Peyer's patch (tissue), 4 donors: ENCODE measurements around the gene PRELID2. TPM values are rescaled to one million over a fixed set of nuclear protein-coding genes. Genes with fewer than 3 reads are reported as not detected.
A peak's percentile ranks its signal among the peaks of the same experiment; 100 is the strongest.
"Not testable (repeated sequence)": the region's sequence is repeated elsewhere in the genome, so short reads cannot be mapped to it uniquely, and the experiment has no call there.

Experiments used
- DNase-seq, 3 donors: peaks; one replicate each; pipeline ENCODE4 v3.0.0-alpha.2; 2017 to 2019
- H3K27ac ChIP-seq, 4 donors: fragments of 200-600 bp; sonication (generic); one replicate each; pipeline ENCODE4 v1.5.1; 2016 to 2019
- H3K27me3 ChIP-seq, 2 donors: fragments of 200-600 bp; sonication (generic); one replicate each; pipeline ENCODE4 v1.5.1; 2019
- H3K36me3 ChIP-seq, 3 donors: fragments of 200-600 bp; sonication (generic); one replicate each; pipeline ENCODE4 v1.5.1; 2016 to 2019
- H3K4me1 ChIP-seq, 4 donors: fragments of 200-600 bp; sonication (generic); one replicate each; pipeline ENCODE4 v1.5.1; 2016 to 2019
- H3K4me3 ChIP-seq, 4 donors: fragments of 200-600 bp; sonication (generic); 1 replicate in 3 of 4; 2 replicates in 1 of 4; pipeline ENCODE4 v1.5.1; 2016 to 2019; ENCODE audit warnings: mild to moderate bottlenecking in 1 of 4
- H3K9me3 ChIP-seq, 4 donors: fragments of 200-600 bp; sonication (generic); one replicate each; pipeline ENCODE4 v1.5.1; 2016 to 2019; ENCODE audit warnings: mild to moderate bottlenecking in 1 of 4
- CTCF ChIP-seq, 6 experiments: fragments of 450-650 bp in 4 of 6; fragments of 200-600 bp in 2 of 6; sonication (generic) in 1 of 6; IDR thresholded peaks; one replicate each; pipeline ENCODE4 v1.5.1; 2017 to 2019; ENCODE audit warnings: antibody characterized with exemption in 6 of 6, mild to moderate bottlenecking in 3 of 6, moderate library complexity in 1 of 6
- POLR2A ChIP-seq, 2 donors: fragments of 450-650 bp; IDR thresholded peaks; one replicate each; pipeline ENCODE4 v1.5.1; 2017; ENCODE audit warnings: antibody characterized with exemption in 2 of 2, mild to moderate bottlenecking in 2 of 2, moderate library complexity in 2 of 2
- total RNA-seq, 4 donors: library from RNA; depleted of rRNA; stranded (reverse); fragments of >200 nt; gene quantifications; one replicate each; pipeline ENCODE4 v1.1.0, GENCODE V29; 2016

The PRELID2 gene
- total RNA-seq, 4 donors from 2014 or later, result 81.7 to 194 (median 104) TPM

- Histone ChIP-seq H3K4me3 (no peak overlapping the region), H3K27me3 (no peaks in the 10 kb centered on the region), H3K9me3 (no peaks in the 10 kb centered on the region), H3K27ac (no peak overlapping the region), H3K36me3 (peaks cover 0 to 8% (median 0%) of the 10 kb centered on the region in 3 donors), H3K4me1 (no peaks in the 10 kb centered on the region)
- DNase-seq, result no peak
- TF ChIP-seq CTCF (IDR thresholded peaks at IDR 0.05) (no peak), POLR2A (IDR thresholded peaks at IDR 0.05) (no peak)
Observed at GRCh38 chr5:145738227-145738626, 96.9 kb downstream of the PRELID2 start.

GRCh38 chr5:145737578-145737977 is 97.6 kb downstream of the PRELID2 start:
- Histone ChIP-seq H3K9me3 (no peaks in the 10 kb centered on the region), H3K4me1 (no peaks in the 10 kb centered on the region), H3K27ac (no peak overlapping the region), H3K36me3 (peaks cover 0 to 8% (median 0%) of the 10 kb centered on the region in 3 donors), H3K4me3 (no peak overlapping the region), H3K27me3 (no peaks in the 10 kb centered on the region)
- DNase-seq, result peak in 2 of 3 donors; percentile 59 to 78
- TF ChIP-seq POLR2A (IDR thresholded peaks at IDR 0.05) (no peak), CTCF (IDR thresholded peaks at IDR 0.05) (no peak)

- Histone ChIP-seq H3K9me3 (peaks cover 0 to 26% (median 3%) of the 10 kb centered on the region in 4 donors), H3K27ac (peak overlapping the region in 1 of 4 donors; percentile 21), H3K36me3 (peaks cover 0 to 42% (median 0%) of the 10 kb centered on the region in 3 donors)
- H3K4me3 ChIP-seq, H3K4me1 ChIP-seq, H3K27me3 ChIP-seq: not testable (repeated sequence)
- peak in 1 of 3 donors; percentile 57 for DNase-seq
Observed at GRCh38 chr5:145729956-145730355, 105.2 kb downstream of the PRELID2 start.

GRCh38 chr5:145723516-145723915 is 111.6 kb downstream of the PRELID2 start:
- no peaks in the 10 kb centered on the region for H3K27me3 ChIP-seq
- no peak for DNase-seq
- H3K36me3 ChIP-seq, result peaks cover 0 to 20% (median 0%) of the 10 kb centered on the region in 3 donors
- H3K4me3 ChIP-seq, result no peak overlapping the region
- no peaks in the 10 kb centered on the region for H3K4me1 ChIP-seq
- H3K9me3 ChIP-seq, result peaks cover 0 to 10% (median 0%) of the 10 kb centered on the region in 4 donors
- TF ChIP-seq POLR2A (IDR thresholded peaks at IDR 0.05) (no peak), CTCF (IDR thresholded peaks at IDR 0.05) (no peak)
- no peak overlapping the region for H3K27ac ChIP-seq

- H3K27ac ChIP-seq, result no peak overlapping the region
- no peaks in the 10 kb centered on the region for H3K4me1 ChIP-seq
- TF ChIP-seq CTCF (IDR thresholded peaks at IDR 0.05) (peak in 3 of 6 experiments; percentile 28 to 35 (median 32)), POLR2A (IDR thresholded peaks at IDR 0.05) (no peak)
- H3K27me3 ChIP-seq, result no peaks in the 10 kb centered on the region
- H3K9me3 ChIP-seq, result no peaks in the 10 kb centered on the region
- no peak for DNase-seq
- no peak overlapping the region for H3K4me3 ChIP-seq
- no peaks in the 10 kb centered on the region for H3K36me3 ChIP-seq
Observed at GRCh38 chr5:145718956-145719355, 116.2 kb downstream of the PRELID2 start.

- no peak for DNase-seq
- Histone ChIP-seq H3K4me1 (no peaks in the 10 kb centered on the region), H3K27ac (no peak overlapping the region), H3K4me3 (no peak overlapping the region), H3K9me3 (no peaks in the 10 kb centered on the region), H3K27me3 (no peaks in the 10 kb centered on the region), H3K36me3 (no peaks in the 10 kb centered on the region)
- no peak for TF ChIP-seq POLR2A (IDR thresholded peaks at IDR 0.05)
- TF ChIP-seq CTCF (IDR thresholded peaks at IDR 0.05), result no peak
Observed at GRCh38 chr5:145715412-145715811, 119.7 kb downstream of the PRELID2 start.
